DOHH2 (cell line): Measurements from ENCODE around the gene NCAPG2.

ENCODE experiments used
- EZH2phosphoT487 ChIP-seq: fragments of 200-600 bp; sonication (generic); IDR thresholded peaks from 2 replicates; pipeline ENCODE4 v1.6.1; 2017; ENCODE audit warnings: borderline replicate concordance, mild to moderate bottlenecking, antibody characterized with exemption, low read length, moderate library complexity, mixed read lengths
- TF ChIP-seq, protein P1 (sequence below): fragments of 200-600 bp; sonication (generic); IDR thresholded peaks from one replicate; pipeline ENCODE4 v1.5.1; 2014; ENCODE audit warnings: antibody characterized with exemption, mild to moderate bottlenecking, low read depth, low read length; ENCODE audit not compliant: poor library complexity, severe bottlenecking

DNA sequence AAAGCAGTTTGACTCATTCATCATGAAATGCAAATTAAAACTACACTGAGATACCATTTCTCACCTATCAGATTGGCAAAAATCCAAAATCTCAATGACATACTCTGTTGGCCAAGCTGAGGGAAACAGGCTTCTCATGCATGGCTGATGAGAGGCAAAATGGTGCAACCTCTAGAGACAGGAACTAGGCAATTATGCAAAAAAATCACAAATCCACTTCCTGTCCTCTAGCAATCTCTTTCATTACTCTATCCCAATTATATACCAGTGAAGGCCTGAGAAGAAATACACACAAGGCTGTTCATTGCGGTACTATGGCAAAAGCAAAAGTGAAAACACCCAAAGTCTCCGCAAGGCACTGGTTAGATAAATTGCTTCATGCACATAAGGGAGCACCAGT, 91.1 kb downstream of the NCAPG2 start:
- TF ChIP-seq, protein P1, sequence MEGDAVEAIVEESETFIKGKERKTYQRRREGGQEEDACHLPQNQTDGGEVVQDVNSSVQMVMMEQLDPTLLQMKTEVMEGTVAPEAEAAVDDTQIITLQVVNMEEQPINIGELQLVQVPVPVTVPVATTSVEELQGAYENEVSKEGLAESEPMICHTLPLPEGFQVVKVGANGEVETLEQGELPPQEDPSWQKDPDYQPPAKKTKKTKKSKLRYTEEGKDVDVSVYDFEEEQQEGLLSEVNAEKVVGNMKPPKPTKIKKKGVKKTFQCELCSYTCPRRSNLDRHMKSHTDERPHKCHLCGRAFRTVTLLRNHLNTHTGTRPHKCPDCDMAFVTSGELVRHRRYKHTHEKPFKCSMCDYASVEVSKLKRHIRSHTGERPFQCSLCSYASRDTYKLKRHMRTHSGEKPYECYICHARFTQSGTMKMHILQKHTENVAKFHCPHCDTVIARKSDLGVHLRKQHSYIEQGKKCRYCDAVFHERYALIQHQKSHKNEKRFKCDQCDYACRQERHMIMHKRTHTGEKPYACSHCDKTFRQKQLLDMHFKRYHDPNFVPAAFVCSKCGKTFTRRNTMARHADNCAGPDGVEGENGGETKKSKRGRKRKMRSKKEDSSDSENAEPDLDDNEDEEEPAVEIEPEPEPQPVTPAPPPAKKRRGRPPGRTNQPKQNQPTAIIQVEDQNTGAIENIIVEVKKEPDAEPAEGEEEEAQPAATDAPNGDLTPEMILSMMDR: no peak
- TF ChIP-seq EZH2phosphoT487: no peak
